Midbrain (tissue), 1 donor: ENCODE data around the gene AAGAB.
A peak's percentile ranks its signal among the peaks of the same experiment; 100 is the strongest.
"Not testable (repeated sequence)": the region's sequence is repeated elsewhere in the genome, so short reads cannot be mapped to it uniquely, and the experiment has no call there.

Source experiments
- DNase-seq: peaks from one replicate; lab custom pipeline; 2025; lab: John Stamatoyannopoulos, UW

The AAGAB gene, protein sequence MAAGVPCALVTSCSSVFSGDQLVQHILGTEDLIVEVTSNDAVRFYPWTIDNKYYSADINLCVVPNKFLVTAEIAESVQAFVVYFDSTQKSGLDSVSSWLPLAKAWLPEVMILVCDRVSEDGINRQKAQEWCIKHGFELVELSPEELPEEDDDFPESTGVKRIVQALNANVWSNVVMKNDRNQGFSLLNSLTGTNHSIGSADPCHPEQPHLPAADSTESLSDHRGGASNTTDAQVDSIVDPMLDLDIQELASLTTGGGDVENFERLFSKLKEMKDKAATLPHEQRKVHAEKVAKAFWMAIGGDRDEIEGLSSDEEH

DNA sequence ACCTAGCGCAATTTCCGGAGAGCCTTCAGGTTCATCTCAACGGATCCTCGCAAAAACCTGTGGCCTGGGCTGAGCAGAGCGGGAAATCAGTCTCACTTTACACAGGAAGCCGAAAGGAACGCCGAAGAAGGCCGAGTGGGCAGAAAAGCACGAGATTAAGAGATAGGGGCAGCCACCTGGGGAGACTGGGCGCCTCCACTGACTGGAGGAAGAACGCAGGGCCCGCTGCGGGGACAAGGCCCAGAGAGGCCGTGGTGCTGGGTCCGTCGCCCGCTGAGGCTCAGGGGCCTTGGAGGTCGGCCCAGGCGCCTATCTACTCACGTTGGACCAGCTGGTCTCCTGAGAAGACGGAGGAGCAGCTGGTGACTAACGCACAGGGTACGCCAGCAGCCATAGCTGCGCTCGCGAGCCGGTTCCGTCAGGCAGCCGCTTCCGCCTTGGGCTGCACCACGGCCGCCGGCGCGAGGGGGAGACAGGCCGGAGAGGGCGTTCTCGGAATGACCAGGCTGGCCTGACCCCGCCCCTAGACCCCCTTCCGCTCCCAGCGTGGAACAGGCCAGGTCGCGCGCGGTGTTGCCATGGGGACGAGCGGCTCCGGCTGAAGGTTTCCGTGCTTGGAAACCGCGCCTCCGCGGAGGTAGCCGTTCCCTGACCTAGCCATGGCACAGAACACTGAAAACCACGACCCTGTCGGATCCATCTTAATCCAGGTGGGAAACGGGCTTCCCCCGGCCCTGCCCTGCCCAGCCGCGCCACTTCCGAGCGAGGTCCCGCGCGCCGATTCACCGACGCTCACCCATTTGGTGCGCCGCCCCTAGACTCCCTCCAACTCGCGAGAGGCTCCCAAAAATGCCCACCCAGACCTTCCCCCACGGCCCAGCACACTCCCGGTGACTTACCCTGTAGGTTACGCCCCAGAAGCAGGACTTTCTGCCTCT, at the start of gene AAGAB, which contains the start of gene IQCH:
Gene AAGAB, minus strand, starts transcription at position 424 of the 938 bp plus-strand sequence. Its CDS starts 30 bp downstream, at position 394.
Gene IQCH, plus strand, starts transcription at position 549 of the 938 bp plus-strand sequence. Its CDS starts 111 bp downstream, at position 660.
- peak; percentile 97 for DNase-seq

DNA sequence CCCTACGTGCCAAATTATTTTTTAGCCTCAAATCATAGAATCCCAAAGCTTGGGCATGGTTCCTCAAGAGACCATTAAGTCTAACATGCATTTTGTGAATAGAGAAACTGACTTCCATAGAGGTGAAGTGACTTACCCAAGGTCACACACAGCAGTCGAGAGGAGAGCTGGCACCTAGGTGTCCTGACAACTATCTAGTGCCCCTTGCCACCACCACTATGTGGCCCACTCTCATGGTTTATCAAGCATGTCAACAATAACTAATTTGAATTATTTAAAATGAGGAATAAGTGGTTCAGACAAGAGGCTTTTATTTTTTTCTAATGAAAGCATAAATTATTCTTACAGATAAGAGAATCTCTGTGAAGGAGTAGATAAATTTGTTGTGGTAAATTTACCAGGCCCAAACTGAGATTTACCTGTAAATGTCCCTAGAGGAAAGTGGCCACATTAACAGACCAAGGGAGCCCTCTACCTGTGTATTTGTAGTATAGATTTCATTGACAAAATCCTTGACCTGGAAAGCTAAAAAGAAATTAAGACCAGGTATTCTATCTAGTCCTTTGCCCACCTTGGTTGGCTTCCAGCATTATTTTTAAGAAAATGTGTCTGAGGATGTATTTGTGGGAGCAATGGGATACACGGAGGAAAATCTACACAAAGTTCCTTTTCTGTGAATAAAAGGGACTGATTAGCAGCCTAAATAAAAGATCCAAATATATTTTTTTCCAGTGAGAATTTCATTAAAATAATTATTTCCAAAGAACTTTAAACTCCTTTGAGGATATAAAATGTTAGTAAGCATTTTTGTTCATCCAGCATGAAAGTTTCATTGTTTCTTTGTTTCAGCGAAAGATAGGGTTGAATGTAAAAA, 49.3 kb upstream of the AAGAB start:
- peak; percentile 2 for DNase-seq

DNA sequence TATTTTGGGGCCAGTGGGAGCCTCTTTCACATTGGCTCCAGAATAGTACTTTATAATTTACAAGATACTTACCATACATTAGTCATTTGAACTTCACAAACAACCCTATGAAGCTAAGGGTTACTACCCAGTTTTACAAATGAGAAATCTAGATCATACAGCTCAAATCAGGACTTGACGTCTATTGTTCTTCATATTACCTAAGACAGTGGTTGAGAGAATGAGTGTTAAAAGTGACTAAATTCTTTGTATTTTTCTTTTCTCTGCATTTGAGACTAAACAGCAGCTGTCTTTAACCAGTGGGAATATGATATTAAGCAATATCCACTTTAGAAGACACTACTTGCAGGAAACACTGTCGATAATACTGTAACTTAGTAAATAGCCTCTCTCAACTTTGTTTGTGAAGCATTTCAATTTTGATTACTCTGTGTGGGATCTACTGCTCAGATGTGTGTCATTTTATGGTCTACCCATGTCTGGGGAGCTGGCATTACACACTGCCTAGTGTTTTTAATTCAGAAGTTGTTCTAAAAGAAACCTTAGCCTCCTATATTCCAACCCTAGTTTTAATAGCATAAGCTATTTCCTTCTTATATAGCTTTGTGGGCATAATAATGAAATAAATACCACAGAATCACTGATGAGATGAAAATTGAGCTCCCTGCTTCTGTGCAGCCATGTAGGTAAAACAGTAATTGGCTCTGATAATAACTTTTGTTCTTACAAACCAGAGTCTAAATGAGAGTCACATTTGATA, 46.0 kb upstream of the AAGAB start:
- no peak for DNase-seq

DNA sequence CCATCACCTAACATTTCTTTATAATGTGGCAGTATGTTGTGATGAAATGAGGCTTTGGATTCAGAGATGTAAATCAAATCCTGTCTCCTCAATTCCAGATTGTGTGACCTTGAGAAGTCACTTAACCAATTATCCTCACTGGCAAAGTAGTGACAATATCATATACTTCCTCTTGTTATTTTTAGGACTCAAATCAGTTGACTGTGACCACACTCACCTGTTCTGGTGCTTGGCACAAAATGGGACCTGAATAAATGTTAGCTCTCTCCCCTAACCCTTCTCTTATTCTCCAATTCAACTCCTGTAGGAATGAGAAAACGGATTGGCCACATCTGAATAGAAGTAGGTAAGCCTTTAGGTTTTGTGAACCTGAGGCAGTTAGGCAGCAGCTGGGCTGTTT, 42.2 kb upstream of the AAGAB start:
- no peak for DNase-seq

DNA sequence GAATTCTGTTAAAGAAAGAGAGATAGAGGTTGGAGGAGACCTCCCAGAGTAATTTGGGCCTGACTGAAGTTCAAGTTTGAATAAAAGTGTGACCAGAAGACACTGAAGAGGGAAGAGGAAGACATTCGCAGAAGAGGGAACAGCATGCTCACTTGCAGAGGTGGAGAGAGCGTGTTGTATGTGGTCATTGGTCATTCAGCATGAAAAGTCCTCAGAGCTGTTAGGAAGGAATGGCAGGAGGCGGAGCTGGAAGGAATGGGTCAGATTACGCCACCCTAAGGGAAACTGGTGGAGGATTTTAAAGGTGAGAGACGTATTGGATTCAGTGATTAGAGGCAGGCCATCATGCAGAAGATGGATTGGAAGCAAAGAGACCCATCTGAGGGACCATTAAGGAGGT, 41.7 kb upstream of the AAGAB start:
- no peak for DNase-seq

DNA sequence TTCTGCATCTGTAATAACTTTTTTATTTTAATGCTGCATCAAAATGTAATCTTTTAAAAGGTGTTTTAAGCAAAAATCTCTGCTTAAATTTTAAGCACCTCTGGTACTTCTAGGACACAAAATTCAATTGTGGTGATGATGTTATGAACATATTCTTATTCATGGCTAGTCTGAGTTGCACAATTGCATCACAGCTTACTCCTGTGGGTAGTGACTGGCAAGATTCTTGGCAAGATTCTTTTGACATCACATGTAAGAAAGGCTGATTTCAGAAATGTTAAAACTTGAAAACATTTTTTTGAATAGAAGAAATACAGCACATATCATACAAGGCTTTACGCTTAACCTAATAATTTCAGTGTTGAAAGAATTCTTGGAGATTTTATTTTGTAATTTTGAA, 35.9 kb upstream of the AAGAB start:
- DNase-seq, result no peak

DNA sequence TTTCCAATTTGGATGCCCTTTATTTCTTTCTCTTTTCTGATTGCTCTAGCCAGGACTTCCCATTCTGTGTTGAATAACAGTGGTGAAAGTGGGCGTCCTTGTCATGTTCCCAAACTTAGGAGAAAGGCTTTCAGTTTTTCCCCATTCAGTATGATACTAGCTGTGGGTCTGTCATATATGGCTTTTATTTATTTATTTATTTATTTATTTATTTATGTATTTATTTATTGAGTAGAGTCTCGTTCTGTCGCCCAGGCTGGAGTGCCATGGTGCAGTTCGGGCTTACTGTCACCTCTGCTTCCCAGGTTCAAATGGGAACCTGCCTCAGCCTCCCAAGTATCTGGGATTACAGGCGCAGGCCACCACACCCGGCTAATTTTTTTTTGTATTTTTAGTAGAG, 31.9 kb upstream of the AAGAB start:
- DNase-seq, result not testable (repeated sequence)

DNA sequence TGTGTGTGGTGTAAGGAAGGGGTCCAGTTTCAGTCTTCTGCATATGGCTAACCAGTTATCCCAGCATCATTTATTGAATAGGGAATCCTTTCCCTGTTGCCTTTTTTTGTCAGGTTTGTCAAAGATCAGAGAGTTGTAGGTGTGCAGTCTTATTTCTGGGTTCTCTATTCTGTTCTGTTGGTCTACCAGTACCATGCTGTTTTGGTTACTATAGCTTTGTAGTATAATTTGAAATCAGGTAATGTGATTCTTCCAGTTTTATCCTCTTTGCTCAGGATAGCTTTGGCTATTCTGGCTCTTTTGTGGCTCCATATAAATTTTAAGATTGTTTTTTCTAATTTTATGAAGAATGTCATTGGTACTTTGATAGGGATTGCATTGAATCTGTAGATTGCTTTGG, 31.2 kb upstream of the AAGAB start:
- DNase-seq, result not testable (repeated sequence)

DNA sequence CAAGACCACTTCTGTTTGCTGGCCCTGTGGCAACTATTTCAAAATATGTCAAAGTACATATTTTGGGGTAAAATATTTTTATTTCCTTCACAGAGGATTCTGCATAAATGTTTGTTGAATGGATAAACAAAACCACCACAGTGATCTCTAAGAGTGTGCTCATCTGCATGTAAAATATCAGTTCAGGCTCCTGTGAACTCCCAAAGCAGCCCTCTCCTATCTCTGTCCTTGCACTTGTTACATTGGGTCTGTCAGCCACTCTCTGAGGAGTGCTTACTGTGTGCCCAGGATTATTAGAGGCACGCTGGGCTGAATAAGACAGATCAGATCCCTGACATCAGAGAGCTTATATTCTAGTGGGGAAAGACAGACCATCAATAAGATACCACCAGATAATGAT, 27.3 kb upstream of the AAGAB start:
- no peak for DNase-seq

DNA sequence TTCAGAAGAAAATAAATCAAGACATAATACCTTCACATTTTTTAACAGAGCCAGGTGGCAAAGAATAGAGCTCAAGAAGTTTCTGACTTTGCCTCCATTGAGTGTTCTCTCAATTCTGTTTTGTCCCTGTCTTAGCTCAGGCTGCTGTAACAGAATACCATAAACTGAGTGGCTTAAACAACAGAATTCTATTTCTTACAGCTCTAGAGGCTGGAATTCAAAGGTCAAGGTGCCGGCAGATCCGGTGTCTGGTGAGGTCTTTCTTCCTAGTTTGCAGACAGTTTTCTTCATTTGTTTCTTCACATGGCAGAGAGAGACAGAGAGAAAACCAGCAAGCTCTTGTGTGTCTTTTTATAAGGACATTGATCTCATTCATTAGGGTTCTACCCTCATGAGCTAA, 25.8 kb upstream of the AAGAB start:
- no peak for DNase-seq

DNA sequence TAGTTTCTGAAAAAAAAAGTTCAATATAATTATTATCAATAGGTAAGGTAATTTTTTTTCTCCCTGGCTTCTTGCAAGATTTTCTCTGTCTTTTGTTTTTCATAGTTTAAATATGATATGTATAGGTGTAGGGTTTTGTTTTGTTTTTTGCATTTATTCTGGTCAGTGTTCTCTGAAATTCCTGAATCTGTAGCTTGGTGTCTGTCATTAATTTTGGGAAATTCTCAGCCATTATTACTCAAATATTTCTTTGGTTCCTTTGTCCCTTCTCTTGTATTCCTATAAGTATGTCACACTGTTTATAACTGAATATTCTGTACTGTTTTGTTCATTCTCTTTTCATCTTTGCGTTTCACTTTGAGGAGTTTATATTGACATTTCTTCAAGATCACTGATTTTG, 22.2 kb upstream of the AAGAB start:
- DNase-seq, result no peak

DNA sequence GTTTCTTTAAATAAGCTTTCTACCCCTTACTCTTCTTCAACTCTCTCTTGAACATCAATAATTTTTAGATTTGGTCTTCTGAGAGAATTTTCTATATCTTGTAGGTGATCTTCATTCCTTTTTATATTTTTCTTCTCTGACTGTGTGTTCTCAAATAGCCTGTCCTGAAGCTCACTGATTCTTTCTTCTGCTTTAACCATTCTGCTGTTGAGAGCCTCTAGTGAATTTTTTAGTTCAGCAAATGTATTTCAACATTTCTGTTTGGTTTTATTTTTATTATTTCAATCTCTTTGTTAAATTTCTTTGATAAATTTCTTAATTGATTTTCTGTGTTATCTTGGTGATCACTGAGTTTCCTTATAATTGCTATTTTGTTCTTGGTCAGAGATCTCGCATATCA, 19.8 kb upstream of the AAGAB start:
- DNase-seq, result no peak

DNA sequence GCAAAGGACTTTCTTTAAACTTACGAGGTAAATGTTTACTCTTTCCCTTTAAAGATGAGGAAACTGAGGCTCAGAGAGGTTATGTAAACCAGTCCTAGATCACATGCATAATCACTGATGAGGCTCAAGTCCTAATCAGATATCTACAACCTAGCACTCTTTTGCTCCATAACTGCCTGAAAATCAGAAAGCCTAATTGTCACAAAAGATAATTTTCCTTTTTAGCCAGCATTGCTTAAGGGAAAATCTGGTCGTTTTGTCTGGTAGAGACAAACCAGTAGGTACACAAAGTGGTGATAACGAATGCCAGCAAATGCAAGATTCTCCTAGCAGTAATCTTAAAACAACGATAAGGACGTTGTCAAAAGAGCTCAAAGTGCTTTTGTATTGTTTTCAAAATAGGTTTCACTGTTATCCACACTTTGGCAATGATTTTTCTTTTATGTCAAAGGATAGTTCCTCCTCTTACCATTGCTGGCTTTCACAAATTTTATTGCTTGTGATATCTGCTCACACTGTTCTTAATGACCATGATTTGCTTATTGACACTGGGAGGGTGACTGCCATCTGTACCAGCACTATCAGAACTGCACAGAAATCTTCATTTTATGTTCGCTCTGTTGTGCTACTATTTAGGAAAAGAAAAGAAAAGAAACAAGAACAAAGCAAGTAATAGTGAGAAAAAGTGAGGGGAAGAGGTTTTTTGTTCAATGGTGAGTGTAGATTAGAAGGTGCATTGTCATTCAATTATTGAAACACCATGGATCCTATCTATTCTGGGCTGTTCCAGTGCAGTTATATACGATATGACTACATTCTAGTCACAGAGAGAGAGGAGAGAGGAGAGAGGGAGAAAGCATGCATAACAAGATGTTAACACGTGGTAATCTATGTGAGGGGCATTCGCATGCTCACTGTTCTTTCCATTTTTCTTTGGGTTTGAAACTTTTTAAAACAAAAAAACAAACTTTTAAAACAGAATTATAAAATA, 13.8 kb upstream of the AAGAB start:
- no peak for DNase-seq

DNA sequence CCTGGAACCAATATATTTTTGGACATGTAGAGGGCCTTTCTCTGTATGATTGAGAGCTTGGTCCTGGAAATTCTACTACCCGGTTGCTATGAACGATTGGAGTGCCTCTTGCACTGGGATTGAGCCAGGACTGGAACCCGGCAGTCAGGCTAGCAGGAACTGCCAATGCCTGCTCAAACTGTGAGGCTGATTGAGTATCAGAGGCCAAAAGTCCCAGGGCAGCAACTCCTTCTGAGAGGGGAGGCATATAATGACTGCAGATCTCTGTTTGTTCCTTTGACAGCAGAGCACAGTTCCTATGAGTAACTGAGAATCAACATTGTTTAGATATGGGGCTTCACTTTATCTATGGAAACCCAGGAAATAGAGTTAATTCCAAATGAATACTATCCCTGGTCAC, 13.0 kb upstream of the AAGAB start:
- no peak for DNase-seq

DNA sequence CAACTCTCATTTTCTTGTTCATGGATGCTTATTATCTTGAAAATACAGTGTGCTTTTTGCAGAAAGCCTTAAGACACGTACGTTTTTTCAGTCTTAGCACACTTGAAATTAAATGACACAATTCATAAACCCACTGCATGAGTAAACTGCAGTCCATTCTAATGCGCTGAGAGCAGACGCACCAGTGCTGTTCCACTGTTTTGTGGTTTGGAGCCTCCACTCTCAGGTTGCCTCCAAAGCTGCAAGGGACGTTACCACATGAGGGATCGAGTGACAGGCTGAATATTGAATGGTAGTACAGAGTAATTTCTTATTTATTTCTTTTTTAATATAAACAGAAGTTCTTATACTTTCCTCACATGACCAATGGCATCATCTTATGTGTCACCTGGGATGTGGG, 12.4 kb upstream of the AAGAB start:
- no peak for DNase-seq

DNA sequence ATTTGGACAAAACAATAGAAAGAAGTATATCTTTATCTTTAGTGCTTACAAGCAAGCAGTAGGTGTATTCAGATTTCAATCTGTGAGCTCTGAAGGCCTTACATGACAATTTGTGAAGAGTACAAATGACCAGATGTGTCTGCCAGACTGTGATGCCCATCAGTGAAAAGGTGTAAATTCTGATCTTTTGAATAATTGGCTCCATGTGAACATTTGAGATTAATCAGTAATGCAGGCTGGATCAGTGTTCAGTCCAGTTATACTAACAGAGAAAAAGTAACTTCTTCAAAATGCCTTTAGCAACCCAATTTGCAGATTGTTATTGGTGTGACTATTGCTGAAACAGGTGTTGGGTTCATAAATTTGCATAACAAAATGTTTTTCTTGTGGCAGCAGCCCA, 5.3 kb upstream of the AAGAB start:
- DNase-seq, result no peak

DNA sequence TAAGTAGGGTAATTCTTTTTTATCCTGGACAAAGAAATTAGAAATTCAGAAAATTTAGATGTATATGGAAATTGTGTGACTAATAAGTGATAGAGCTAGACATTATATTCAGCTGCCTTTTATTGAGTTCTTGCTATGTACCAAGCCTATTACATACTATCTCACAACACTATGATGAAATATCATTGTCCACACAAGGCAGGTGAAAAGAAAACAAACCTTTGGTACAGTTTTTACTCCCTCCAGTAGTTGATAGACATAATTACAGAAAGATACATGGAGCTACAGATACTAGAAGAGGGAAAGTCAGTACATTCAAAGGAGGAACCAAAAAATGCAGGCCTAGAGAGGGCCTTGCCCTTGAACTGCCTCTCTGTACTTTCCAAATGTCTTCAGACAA, 4.9 kb upstream of the AAGAB start:
- DNase-seq, result no peak

DNA sequence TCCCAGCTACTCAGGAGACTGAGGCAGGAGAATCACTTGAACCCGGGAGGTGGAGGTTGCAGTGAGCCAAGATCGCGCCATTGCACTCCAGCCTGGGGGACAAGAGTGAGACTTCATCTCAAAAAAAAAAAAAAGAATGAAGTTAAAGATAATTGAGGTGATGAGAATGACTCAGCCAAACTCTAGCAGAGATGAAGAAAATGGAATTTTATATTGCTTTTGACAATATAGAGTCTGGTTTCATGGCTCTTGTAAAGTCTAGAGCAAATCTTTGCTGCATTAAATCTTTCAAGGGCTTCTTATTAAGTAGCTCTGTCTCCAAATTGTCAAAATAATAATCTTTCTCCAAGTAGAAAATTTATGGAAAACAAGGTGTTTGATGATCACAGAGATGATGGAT, 4.0 kb upstream of the AAGAB start:
- DNase-seq, result not testable (repeated sequence)

DNA sequence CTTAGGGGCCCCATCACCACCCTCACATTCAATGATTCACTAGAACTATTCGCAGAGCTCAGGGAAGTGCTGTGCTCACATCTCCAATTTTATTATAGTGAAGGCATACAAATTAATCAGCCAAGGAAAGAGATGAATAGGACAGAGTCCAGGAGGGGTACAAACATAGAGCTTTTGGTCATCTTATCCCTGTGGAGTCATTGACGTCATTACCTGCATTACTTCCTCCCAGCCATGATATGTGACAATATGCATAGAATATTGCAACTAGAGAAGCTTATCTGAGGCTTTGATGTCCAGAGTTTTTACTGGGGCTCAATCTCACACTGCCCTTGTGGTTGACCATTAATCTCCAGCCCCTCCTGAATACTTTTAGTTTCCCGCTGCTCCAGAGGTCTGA, 1.6 kb upstream of the AAGAB start:
- no peak for DNase-seq
